Middle frontal gyrus (tissue), 1 donor: ENCODE data around the gene RNF169.
"Not testable (repeated sequence)": the region's sequence is repeated elsewhere in the genome, so short reads cannot be mapped to it uniquely, and the experiment has no call there.

ENCODE experiments used
- DNase-seq: peaks from one replicate; pipeline ENCODE4 v3.0.0-alpha.2; 2015; ENCODE audit warnings: low spot score; ENCODE audit errors: extremely low spot score

The RNF169 gene

DNA sequence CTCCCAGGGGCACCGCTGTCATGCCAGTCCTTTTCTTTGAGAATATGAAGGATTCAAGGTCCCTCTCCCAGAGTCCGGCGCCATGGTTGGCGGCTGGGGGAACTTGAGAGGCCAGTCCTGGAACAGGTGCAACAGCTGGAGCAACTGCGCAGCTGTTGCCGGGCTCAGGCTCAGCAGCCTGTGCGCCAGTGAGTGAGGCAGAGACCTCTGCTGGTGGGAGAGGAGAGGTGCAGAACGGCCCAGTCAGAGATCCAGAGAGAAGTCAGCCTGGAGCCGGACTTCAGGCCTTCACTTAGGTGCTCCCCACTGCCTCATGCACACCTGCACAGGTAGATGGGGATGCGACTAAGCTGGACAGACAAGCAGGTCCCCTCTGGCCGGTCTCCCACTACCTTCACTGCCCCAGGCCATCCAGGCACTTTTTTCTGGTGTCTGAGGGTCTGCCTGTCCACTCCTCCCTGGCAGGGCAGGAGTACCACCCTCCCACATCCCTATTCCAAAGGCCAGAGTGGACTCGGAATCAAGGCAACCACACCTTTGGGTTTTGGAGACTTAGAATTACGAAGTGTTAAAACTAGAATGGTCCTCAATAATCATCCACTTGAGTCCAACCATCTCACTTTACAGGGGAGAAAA lies 22.0 kb upstream of the RNF169 start:
- DNase-seq, result peak; percentile 24

GRCh38 chr11:74729397-74729796 lies 19.3 kb upstream of the RNF169 start:
- no peak for DNase-seq

GRCh38 chr11:74730571-74731260 lies 17.9 kb upstream of the RNF169 start:
- no peak for DNase-seq

DNA sequence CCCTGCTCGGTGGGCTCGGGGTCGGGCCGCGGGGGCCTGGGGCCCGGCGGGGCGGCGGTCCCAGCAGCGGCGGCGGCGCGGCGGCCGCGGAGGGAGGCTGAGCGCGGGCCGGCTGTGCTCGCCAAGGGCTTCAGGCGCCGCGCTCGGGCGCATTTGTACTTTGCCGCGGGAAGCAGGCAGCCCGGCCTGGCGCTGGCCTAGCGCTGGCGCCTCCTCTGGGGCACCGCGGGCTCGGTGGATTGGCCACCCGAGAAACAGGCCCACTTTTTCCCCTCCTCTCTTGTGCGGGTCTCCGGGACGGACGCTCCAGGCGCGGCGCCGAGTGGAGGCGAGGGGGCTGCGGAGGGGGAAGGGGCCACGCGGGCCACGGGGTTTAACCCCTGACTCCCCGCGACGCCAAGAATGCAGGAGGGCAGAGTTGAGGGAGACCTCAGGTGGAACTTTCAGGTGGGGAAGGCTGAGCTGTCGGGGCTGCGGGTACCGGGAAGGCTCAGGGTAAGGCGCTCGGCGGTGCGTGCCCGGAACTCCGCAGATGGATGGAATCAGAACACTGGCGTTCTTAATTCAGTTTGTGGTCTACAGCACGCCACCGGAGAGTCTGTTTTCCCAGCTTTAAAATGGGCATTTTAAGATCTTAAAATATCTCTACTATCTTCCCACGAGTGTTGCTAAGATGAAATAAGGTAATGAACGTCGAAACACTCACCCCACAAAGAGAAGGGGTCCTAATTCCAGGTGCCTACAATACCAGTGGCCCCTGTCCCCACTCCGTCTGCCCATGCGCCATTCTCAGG lies 17.2 kb upstream of the RNF169 start, which contains the start of gene CHRDL2:
Gene CHRDL2, minus strand, starts transcription at position 126 of the 794 bp plus-strand sequence. CDS start 538 bp downstream, outside the sequence.
- no peak for DNase-seq

DNA sequence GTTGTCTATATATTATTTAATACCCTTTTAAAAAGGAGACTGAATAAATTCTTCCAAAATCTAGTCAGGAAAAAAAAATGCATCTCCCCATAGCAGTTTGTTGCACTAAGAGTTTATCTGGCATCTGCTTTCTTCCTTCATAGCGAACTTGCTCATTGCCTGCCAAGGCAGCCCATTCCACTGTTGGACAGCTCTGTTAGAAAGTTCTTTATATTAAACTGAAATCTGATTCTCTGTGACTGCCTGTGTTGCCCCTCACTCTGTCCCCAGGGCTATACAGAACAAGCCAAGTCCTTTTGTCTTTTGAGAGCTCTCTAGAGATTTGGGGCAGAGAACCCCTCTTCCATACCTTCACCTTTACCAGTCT lies 14.1 kb upstream of the RNF169 start:
- no peak for DNase-seq

DNA sequence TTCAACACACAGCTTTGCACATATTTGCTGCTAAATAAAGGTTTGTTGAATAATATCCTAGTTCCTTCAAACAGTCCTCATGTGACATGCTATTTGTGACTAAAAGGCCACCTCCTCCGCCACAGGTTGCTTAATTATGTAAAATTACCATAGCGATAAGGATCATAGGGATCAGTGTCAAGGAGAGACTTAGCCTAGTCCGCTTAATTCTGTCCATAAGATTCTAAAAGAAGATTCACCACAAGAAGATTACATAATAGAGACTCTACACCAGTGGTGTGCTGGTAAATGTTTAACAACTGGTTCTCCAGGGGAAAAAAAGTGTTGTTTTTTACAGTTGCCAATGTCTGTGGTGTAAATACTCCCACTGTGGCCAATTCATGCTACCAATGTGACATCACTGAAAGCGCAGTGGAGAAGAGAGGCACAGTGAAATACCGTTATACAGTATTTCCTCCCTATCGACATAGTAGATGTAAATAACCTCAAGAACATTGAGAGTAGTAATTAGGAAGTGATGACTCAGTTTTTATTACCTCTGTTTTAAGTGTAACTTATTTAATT lies 13.2 kb upstream of the RNF169 start:
- no peak for DNase-seq

- DNase-seq, result no peak
These were observed 12.6 kb upstream of the RNF169 start for GRCh38 chr11:74736031-74736430.

- no peak for DNase-seq
These were observed 8.9 kb upstream of the RNF169 start for GRCh38 chr11:74739546-74740270.

GRCh38 chr11:74742070-74742469 lies 6.6 kb upstream of the RNF169 start:
- no peak for DNase-seq

DNA sequence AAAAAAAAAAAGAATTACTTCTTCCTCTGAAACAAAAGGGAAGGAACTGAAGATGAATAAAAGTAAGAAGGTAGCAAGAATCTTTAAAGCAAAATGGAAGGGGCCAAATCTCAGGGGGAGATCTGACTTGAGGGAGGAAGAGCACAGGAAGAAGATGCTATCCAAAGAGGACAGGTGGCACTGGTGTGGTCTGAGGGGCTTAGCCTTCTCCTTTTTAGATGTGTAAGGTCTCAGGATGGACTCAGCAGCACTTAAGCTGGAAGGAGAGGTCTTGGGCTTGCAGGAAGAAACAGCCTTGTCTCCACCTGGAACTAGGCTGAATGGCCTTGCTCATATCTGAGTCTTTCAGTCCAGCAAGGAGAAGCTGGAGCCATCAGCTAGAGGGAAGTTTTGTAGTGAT lies 5.0 kb upstream of the RNF169 start:
- no peak for DNase-seq

DNA sequence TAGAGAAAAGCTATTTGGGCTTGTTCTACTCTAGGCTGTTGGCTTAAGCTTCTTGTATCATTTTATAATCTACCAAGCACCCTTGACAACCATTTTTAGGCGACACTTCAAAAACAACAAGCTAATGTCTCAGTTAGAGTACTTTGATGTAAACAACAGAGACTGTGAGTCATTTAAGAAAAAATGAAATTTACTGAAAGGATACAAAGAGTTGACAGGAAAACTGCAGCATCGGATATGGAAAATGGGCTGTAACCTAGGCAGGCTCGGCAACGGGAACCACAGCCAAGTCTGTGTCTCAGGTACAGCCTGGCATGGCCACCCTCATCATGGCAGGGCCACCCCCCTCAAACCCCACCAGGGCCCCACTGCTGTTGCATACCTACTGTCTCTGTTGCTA lies 4.4 kb upstream of the RNF169 start:
- DNase-seq, result no peak

GRCh38 chr11:74746868-74747267 lies 1.8 kb upstream of the RNF169 start:
- no peak for DNase-seq

DNA sequence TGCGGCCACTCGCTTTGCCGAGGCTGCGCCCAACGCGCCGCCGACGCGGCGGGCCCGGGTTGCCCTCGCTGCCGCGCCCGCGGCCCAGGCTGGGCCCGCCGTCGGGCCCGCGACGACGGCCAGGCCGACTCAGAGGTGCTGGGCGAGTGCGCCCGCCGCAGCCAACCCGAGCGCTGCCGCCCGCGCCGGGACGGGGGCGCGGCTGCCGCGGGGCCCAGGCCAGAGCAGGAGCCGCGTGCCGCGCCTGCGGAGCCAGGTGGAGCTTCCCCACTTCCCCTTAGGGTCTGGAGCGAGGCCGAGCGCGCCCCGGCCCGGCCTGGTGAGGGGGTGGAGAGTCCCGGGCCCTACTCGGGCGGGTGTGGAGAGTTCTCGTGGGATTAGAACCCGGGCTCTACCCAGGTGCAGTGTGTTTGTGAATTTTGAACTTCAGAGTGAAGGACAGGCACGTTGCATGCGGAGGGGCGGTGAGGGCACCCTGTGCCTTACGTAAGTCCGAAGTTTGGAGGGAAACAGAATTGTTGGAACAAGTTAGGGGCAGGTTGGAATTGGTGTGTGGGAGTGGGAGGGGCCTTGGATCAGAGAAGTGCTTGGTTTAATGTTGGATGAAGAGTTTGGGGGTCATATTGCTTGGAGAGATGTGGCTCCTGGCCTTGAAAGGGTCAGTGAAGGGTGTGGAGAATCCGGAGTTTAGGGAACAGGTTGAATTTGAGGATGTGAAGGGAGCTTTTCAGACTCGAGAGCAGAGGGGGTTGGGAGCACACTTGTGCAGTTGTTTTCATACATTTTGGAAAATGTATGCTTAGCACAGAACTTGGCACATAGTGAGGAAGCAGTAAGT lies 697 bp downstream of the RNF169 start:
- no peak for DNase-seq

- no peak for DNase-seq
These were observed 1.3 kb downstream of the RNF169 start for GRCh38 chr11:74749965-74750296.

GRCh38 chr11:74750598-74750997 lies 1.9 kb downstream of the RNF169 start:
- DNase-seq, result not testable (repeated sequence)

- no peak for DNase-seq
These were observed 2.7 kb downstream of the RNF169 start for GRCh38 chr11:74751303-74751702.

GRCh38 chr11:74754507-74755252 lies 6.0 kb downstream of the RNF169 start:
- DNase-seq, result no peak

GRCh38 chr11:74755395-74755995 lies 6.8 kb downstream of the RNF169 start:
- DNase-seq, result no peak

DNA sequence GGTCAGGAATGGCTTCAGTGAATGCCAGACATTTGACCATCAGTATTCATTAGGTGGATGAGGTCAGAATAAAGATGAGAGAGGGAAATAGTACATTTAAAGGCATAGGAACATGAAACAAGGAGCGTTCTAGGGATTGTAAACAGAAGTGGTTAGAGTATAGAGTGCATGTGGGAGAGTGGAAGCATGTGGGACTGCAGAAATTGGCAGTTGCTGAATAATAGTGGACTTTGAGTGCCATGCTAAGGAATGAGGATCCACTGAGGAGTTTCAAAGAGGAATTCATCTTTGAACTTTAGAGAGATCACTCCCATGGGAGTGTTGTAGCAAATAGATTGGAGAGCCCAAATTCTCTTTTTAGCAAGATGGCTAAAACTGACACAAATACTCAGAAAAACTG lies 7.9 kb downstream of the RNF169 start:
- no peak for DNase-seq
